ELF-1 (cell line): Measurements from ENCODE around the gene SESN1.

ENCODE experiments used
- DNase-seq: peaks from one replicate; pipeline ENCODE4 v3.0.0-alpha.2; 2016; ENCODE audit warnings: low read depth, low spot score

The SESN1 gene

DNA sequence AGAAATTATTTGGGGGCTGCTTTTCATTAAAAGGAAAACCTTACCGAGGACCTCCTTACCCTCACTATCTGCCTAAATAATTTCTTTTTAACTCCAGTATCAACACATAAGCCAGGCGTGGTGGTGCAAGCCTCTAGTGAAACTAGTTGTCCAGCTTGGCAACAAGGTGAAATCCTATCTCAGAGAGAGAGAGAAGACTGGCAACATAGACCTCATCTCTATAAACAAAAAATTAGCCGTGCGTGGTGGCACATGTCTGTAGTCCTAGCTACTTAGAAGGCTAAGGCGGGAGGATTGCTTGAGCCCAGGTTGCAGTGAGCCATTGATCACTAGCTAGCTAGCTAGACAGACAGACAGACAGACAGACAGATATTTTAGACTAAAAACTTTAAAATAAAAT lies 153.9 kb downstream of the SESN1 start:
- DNase-seq = no peak

GRCh38 chr6:108937170-108937569 lies 157.5 kb downstream of the SESN1 start:
- no peak for DNase-seq
